ENCODE data around the gene NET1.

NET1 gene

DNA sequence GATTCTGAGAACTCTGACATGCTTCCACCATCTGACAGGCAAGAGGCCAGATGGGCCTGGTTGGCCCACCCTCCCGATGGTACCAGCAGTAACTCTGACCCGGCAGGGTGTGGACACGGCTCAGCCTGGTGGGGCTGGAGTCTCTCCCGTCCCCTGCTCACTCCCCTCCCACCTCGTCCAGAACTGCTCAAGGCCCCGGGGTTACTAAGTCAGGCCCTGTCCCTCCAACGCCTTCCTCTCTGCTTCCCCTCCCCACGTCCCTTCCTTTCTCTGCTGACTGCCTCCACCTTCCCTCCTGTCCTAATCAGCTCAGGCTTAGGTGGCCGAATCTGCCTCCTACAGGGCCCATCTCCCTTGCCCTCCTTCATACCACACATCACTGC, 74.5 kb downstream of the NET1 start:
- no peak for DNase-seq
- POLR2A ChIA-PET: no interaction called here
- peaks cover 0 to under 1% (median 0%) of the 10 kb centered on the region in 5 experiments for H3K9me3 ChIP-seq (ENCODE audit: control extremely low read depth in 1 of 5, control insufficient read depth in 4 of 5, insufficient read depth in 2 of 5, low read depth in 1 of 5, low read length in 4 of 5)
- no peaks in the 10 kb centered on the region for H3K27me3 ChIP-seq (replicated peaks in 2 of 5; ENCODE audit: control insufficient read depth in 4 of 5, insufficient read depth in 5 of 5, low read length in 4 of 5)
- no peaks in the 10 kb centered on the region for H3K36me3 ChIP-seq (ENCODE audit: control insufficient read depth in 4 of 4, insufficient read depth in 4 of 4, low read length in 3 of 4)
- CTCF ChIA-PET: interaction anchor here (1.2 kb wide), 1 partner anchor 20 kb away, joined by 3 read pairs; no protein-coding TSS in a partner anchor
- H3K4me3 ChIP-seq (ENCODE audit: control insufficient read depth in 1 of 7, extremely low read depth in 1 of 7, insufficient read depth in 4 of 7, low read depth in 2 of 7, low read length in 6 of 7): no peak overlapping the region
- H3K27ac ChIP-seq (ENCODE audit: insufficient read depth in 1 of 2, low read depth in 1 of 2, low read length in 2 of 2, poor library complexity in 1 of 2, severe bottlenecking in 2 of 2): peak overlapping the region in 1 of 2 experiments; percentile 72
- WGBS (ENCODE audit: insufficient coverage): 88% methylated on average over 8 of the region's 9 CpGs
- peaks cover 0 to 2% (median 0%) of the 10 kb centered on the region in 4 experiments for H3K4me1 ChIP-seq (ENCODE audit: control extremely low read depth in 1 of 4, control insufficient read depth in 4 of 4, insufficient read depth in 4 of 4, low read length in 3 of 4)

DNA sequence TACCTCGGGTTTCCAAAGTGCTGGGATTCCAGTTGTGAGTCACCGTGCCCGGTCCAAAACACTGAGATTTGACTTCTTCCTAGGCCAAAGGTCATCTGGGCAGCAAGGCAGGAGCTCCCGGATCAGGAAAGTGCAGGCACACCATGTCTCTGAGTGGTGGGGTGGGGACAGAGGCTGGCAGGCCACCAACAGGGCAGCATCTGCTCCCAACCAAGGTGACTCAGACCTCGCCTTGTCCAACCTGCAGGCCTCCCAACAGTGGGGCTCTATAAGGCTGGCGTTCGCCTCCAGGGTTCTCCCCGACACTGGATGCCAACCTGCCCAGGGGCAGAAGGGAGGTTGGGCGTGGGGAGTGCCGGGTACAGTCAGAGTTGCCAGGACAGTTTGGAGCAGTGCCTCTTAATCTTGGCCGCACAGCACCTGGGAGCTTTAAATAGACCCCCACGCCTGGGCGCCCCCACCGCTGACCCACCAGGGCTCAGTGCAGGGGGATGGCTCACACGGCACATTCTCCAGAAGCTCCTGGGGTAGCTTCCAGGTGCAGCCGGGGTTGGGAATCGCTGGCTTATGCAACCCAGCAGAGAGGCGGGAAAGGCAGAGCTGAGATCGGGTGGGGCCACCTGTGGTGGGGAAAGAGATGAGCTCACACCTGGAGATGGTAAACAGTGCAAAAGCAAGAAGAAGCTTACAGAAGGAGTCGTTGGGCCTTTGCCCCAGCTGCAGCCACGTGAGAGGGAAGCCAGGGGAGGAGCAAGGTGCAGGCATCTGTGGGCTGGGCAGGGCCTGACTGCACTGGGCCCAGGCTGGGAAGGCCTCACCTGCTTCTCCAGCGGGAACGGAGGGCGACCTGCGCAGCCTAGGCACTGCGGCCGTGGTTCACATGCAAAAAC, 76.2 kb downstream of the NET1 start:
- CTCF ChIA-PET: interaction anchor here (1.4 kb wide), 1 partner anchor 134 kb away, joined by 6 read pairs; no protein-coding TSS in a partner anchor
- Histone ChIP-seq H3K9me3 (ENCODE audit: control extremely low read depth in 1 of 5, control insufficient read depth in 4 of 5, insufficient read depth in 2 of 5, low read depth in 1 of 5, low read length in 4 of 5) (peaks cover 0 to 6% (median 4%) of the 10 kb centered on the region in 5 experiments), H3K4me3 (ENCODE audit: control insufficient read depth in 1 of 7, extremely low read depth in 1 of 7, insufficient read depth in 4 of 7, low read depth in 2 of 7, low read length in 6 of 7) (no peak overlapping the region), H3K27ac (ENCODE audit: insufficient read depth in 1 of 2, low read depth in 1 of 2, low read length in 2 of 2, poor library complexity in 1 of 2, severe bottlenecking in 2 of 2) (peak overlapping the region in 1 of 2 experiments; percentile 72), H3K36me3 (ENCODE audit: control insufficient read depth in 4 of 4, insufficient read depth in 4 of 4, low read length in 3 of 4) (no peaks in the 10 kb centered on the region), H3K4me1 (ENCODE audit: control extremely low read depth in 1 of 4, control insufficient read depth in 4 of 4, insufficient read depth in 4 of 4, low read length in 3 of 4) (peaks cover 0 to 2% (median 0%) of the 10 kb centered on the region in 4 experiments), H3K27me3 (replicated peaks in 2 of 5; ENCODE audit: control insufficient read depth in 4 of 5, insufficient read depth in 5 of 5, low read length in 4 of 5) (no peaks in the 10 kb centered on the region)
- 98% methylated on average over 21 of the region's 27 CpGs for WGBS (ENCODE audit: insufficient coverage)
- POLR2A ChIA-PET: no interaction called here
- DNase-seq: no peak

GRCh38 chr10:5490032-5490431, 77.7 kb downstream of the NET1 start:
- ChIA-PET POLR2A (no interaction called here), CTCF (no interaction called here)
- no peak for DNase-seq
- Histone ChIP-seq H3K36me3 (ENCODE audit: control insufficient read depth in 4 of 4, insufficient read depth in 4 of 4, low read length in 3 of 4) (no peaks in the 10 kb centered on the region), H3K9me3 (ENCODE audit: control extremely low read depth in 1 of 5, control insufficient read depth in 4 of 5, insufficient read depth in 2 of 5, low read depth in 1 of 5, low read length in 4 of 5) (peaks cover 0 to 6% (median 4%) of the 10 kb centered on the region in 5 experiments), H3K4me3 (ENCODE audit: control insufficient read depth in 1 of 7, extremely low read depth in 1 of 7, insufficient read depth in 4 of 7, low read depth in 2 of 7, low read length in 6 of 7) (no peak overlapping the region), H3K4me1 (ENCODE audit: control extremely low read depth in 1 of 4, control insufficient read depth in 4 of 4, insufficient read depth in 4 of 4, low read length in 3 of 4) (peaks cover 0 to 2% (median 0%) of the 10 kb centered on the region in 4 experiments), H3K27me3 (replicated peaks in 2 of 5; ENCODE audit: control insufficient read depth in 4 of 5, insufficient read depth in 5 of 5, low read length in 4 of 5) (no peaks in the 10 kb centered on the region), H3K27ac (ENCODE audit: insufficient read depth in 1 of 2, low read depth in 1 of 2, low read length in 2 of 2, poor library complexity in 1 of 2, severe bottlenecking in 2 of 2) (no peak overlapping the region)
- whole genome bisulfite sequencing (ENCODE audit: insufficient coverage): 100% methylated on average over 2 of the region's 4 CpGs

DNA sequence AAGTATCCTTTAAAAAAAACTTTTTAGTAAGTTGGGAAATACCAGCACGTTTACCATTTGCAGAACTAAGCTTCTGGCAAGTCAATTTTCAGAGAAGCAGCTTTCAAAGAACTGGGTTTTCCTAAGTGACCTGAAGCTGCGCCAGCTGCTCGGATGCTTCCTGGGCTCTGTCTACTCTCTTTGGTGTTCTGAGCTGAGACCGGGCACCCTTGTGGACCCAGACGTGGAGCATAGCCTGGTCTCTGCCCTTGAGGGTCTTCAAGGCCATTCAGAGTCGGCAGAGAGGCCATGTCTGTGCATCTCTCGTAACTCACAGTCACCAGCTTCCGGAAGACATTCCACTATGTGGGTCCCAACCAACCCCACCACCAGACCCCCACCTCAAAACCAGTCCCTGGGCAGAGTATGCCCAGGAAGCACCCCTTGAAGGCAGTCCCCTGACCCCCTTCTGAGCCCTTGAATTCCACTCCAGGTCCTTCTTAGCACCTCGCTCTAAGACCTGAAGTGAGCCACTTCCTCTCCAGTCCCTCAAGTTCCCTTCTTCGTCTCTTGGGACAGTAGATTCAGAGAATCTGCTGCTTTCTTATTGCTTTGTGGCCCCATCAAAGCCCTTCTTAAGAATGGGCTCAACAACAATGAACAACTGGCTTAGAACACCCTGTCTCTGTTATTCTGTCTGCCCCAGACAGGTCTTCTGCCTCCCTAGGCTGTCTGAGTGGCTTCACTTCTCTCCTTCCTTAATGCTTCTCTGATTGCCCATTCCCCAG, 78.5 kb downstream of the NET1 start:
- no peak overlapping the region for H3K4me3 ChIP-seq (ENCODE audit: control insufficient read depth in 1 of 7, extremely low read depth in 1 of 7, insufficient read depth in 4 of 7, low read depth in 2 of 7, low read length in 6 of 7)
- WGBS (ENCODE audit: insufficient coverage): 92% methylated on average over 10 of the region's 10 CpGs
- ChIA-PET CTCF (no interaction called here), POLR2A (no interaction called here)
- peaks cover 0 to 2% (median 0%) of the 10 kb centered on the region in 4 experiments for H3K4me1 ChIP-seq (ENCODE audit: control extremely low read depth in 1 of 4, control insufficient read depth in 4 of 4, insufficient read depth in 4 of 4, low read length in 3 of 4)
- peak in 2 of 3 donors; percentile 10 to 17 for DNase-seq
- no peak overlapping the region for H3K27ac ChIP-seq (ENCODE audit: insufficient read depth in 1 of 2, low read depth in 1 of 2, low read length in 2 of 2, poor library complexity in 1 of 2, severe bottlenecking in 2 of 2)
- H3K9me3 ChIP-seq (ENCODE audit: control extremely low read depth in 1 of 5, control insufficient read depth in 4 of 5, insufficient read depth in 2 of 5, low read depth in 1 of 5, low read length in 4 of 5): peaks cover 0 to 6% (median 4%) of the 10 kb centered on the region in 5 experiments
- H3K36me3 ChIP-seq (ENCODE audit: control insufficient read depth in 4 of 4, insufficient read depth in 4 of 4, low read length in 3 of 4): no peaks in the 10 kb centered on the region
- no peaks in the 10 kb centered on the region for H3K27me3 ChIP-seq (replicated peaks in 2 of 5; ENCODE audit: control insufficient read depth in 4 of 5, insufficient read depth in 5 of 5, low read length in 4 of 5)

- ChIA-PET POLR2A (no interaction called here), CTCF (no interaction called here)
- peaks cover 0 to 6% (median 4%) of the 10 kb centered on the region in 5 experiments for H3K9me3 ChIP-seq (ENCODE audit: control extremely low read depth in 1 of 5, control insufficient read depth in 4 of 5, insufficient read depth in 2 of 5, low read depth in 1 of 5, low read length in 4 of 5)
- H3K27ac ChIP-seq (ENCODE audit: insufficient read depth in 1 of 2, low read depth in 1 of 2, low read length in 2 of 2, poor library complexity in 1 of 2, severe bottlenecking in 2 of 2): no peak overlapping the region
- H3K27me3 ChIP-seq (replicated peaks in 2 of 5; ENCODE audit: control insufficient read depth in 4 of 5, insufficient read depth in 5 of 5, low read length in 4 of 5): no peaks in the 10 kb centered on the region
- DNase-seq: no peak
- no peaks in the 10 kb centered on the region for H3K36me3 ChIP-seq (ENCODE audit: control insufficient read depth in 4 of 4, insufficient read depth in 4 of 4, low read length in 3 of 4)
- 98% methylated on average over 7 of the region's 7 CpGs for WGBS (ENCODE audit: insufficient coverage)
- peaks cover 0 to 2% (median 0%) of the 10 kb centered on the region in 4 experiments for H3K4me1 ChIP-seq (ENCODE audit: control extremely low read depth in 1 of 4, control insufficient read depth in 4 of 4, insufficient read depth in 4 of 4, low read length in 3 of 4)
- no peak overlapping the region for H3K4me3 ChIP-seq (ENCODE audit: control insufficient read depth in 1 of 7, extremely low read depth in 1 of 7, insufficient read depth in 4 of 7, low read depth in 2 of 7, low read length in 6 of 7)
These were observed 79.1 kb downstream of the NET1 start for GRCh38 chr10:5491477-5491876.

DNA sequence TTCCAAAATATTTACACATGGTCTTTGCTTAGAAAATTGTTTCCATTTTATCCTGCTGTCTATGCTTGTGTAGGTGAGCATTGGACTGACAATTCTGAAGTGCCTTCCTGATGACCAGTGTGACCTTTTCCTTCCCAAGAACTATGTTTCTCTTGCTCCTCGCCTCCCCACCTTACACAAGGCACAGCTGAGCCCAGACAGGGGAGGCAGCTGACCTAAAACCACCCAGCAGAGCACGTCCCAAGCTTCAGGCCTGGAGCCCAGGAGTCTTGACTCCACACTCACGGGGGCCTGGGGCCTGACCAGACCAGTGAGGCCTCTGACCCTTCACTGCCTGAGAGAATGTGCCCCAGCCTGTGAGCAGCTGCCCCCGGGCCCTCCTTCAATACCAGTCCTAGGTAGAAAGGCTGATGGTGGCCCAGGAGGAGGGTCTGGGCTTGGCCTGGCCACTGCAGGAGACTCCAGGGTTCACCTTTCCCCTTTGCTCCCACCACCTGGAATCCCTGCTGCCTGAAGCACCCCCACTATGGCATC, 80.0 kb downstream of the NET1 start:
- no peaks in the 10 kb centered on the region for H3K36me3 ChIP-seq (ENCODE audit: control insufficient read depth in 4 of 4, insufficient read depth in 4 of 4, low read length in 3 of 4)
- POLR2A ChIA-PET: no interaction called here

More for the DNA sequence above, 80.0 kb downstream of the NET1 start:
- WGBS (ENCODE audit: insufficient coverage): 92% methylated on average over 2 of the region's 4 CpGs
- Histone ChIP-seq H3K4me1 (ENCODE audit: control extremely low read depth in 1 of 4, control insufficient read depth in 4 of 4, insufficient read depth in 4 of 4, low read length in 3 of 4) (peaks cover 0 to 2% (median 0%) of the 10 kb centered on the region in 4 experiments), H3K27ac (ENCODE audit: insufficient read depth in 1 of 2, low read depth in 1 of 2, low read length in 2 of 2, poor library complexity in 1 of 2, severe bottlenecking in 2 of 2) (no peak overlapping the region), H3K4me3 (ENCODE audit: control insufficient read depth in 1 of 7, extremely low read depth in 1 of 7, insufficient read depth in 4 of 7, low read depth in 2 of 7, low read length in 6 of 7) (no peak overlapping the region), H3K9me3 (ENCODE audit: control extremely low read depth in 1 of 5, control insufficient read depth in 4 of 5, insufficient read depth in 2 of 5, low read depth in 1 of 5, low read length in 4 of 5) (peaks cover 0 to 6% (median 4%) of the 10 kb centered on the region in 5 experiments), H3K27me3 (replicated peaks in 2 of 5; ENCODE audit: control insufficient read depth in 4 of 5, insufficient read depth in 5 of 5, low read length in 4 of 5) (no peaks in the 10 kb centered on the region)
- CTCF ChIA-PET: no interaction called here
- DNase-seq: no peak
